ENCODE measurements around the gene AUTS2.

DNA sequence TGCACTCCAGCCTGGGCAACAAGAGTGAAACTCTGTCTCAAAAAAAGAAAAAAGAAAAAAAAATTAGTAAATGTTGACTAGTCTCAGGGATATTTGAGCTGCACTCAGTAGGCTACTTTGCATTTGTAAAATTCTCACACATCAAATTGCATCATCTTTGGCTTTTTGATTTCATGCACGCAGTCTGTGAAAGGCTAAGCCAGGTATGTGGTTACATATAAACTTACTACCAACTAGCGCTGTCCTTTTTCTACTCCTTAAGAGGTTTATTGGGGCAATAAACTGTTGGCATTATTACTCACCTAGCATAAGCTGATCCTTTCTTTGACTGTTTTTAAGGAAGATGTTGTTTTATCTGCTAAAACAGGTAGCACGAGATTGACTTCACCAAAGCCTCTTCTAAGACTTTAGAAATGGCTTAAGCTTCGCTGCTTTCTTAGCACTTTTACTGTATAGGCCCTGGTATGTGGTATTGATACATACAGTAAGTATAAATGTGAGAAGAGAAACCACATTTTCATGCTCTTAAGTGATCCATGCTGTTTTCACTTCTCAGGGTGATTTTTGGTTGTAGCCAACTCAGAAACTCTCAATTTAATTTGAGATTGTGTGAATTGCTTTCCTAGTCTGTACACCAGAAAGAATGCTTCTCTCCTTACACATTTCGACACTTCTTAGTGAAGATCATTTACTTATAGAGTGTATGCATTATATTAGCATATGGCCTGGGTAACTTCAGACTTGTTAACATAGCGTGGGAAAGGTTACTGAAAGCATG, 323.9 kb downstream of the AUTS2 start:
- TF ChIP-seq, protein P1, sequence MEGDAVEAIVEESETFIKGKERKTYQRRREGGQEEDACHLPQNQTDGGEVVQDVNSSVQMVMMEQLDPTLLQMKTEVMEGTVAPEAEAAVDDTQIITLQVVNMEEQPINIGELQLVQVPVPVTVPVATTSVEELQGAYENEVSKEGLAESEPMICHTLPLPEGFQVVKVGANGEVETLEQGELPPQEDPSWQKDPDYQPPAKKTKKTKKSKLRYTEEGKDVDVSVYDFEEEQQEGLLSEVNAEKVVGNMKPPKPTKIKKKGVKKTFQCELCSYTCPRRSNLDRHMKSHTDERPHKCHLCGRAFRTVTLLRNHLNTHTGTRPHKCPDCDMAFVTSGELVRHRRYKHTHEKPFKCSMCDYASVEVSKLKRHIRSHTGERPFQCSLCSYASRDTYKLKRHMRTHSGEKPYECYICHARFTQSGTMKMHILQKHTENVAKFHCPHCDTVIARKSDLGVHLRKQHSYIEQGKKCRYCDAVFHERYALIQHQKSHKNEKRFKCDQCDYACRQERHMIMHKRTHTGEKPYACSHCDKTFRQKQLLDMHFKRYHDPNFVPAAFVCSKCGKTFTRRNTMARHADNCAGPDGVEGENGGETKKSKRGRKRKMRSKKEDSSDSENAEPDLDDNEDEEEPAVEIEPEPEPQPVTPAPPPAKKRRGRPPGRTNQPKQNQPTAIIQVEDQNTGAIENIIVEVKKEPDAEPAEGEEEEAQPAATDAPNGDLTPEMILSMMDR (IDR thresholded peaks at IDR 0.05; ENCODE audit: low read depth, low read length, missing input control) = no peak
- TF ChIP-seq RAD21 (IDR thresholded peaks at IDR 0.05) (no peak), EGR1 (IDR thresholded peaks at IDR 0.05; ENCODE audit: low read depth in 2 of 2) (no peak), JUND (IDR thresholded peaks at IDR 0.05) (no peak), TAF1 (conservative IDR thresholded peaks at IDR 0.05) (no peak), GABPA (IDR thresholded peaks at IDR 0.05 in 1 of 2, conservative IDR thresholded peaks at IDR 0.05 in 1 of 2) (no peak)
- TF ChIP-seq, protein P2, sequence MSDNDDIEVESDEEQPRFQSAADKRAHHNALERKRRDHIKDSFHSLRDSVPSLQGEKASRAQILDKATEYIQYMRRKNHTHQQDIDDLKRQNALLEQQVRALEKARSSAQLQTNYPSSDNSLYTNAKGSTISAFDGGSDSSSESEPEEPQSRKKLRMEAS (IDR thresholded peaks at IDR 0.05) = no peak
- TF ChIP-seq, protein P3, sequence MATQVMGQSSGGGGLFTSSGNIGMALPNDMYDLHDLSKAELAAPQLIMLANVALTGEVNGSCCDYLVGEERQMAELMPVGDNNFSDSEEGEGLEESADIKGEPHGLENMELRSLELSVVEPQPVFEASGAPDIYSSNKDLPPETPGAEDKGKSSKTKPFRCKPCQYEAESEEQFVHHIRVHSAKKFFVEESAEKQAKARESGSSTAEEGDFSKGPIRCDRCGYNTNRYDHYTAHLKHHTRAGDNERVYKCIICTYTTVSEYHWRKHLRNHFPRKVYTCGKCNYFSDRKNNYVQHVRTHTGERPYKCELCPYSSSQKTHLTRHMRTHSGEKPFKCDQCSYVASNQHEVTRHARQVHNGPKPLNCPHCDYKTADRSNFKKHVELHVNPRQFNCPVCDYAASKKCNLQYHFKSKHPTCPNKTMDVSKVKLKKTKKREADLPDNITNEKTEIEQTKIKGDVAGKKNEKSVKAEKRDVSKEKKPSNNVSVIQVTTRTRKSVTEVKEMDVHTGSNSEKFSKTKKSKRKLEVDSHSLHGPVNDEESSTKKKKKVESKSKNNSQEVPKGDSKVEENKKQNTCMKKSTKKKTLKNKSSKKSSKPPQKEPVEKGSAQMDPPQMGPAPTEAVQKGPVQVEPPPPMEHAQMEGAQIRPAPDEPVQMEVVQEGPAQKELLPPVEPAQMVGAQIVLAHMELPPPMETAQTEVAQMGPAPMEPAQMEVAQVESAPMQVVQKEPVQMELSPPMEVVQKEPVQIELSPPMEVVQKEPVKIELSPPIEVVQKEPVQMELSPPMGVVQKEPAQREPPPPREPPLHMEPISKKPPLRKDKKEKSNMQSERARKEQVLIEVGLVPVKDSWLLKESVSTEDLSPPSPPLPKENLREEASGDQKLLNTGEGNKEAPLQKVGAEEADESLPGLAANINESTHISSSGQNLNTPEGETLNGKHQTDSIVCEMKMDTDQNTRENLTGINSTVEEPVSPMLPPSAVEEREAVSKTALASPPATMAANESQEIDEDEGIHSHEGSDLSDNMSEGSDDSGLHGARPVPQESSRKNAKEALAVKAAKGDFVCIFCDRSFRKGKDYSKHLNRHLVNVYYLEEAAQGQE (IDR thresholded peaks at IDR 0.05) = no peak
